Measurements from ENCODE around the gene ARCN1.
"Not testable (repeated sequence)": the region's sequence is repeated elsewhere in the genome, so short reads cannot be mapped to it uniquely, and the experiment has no call there.

The ARCN1 gene

DNA sequence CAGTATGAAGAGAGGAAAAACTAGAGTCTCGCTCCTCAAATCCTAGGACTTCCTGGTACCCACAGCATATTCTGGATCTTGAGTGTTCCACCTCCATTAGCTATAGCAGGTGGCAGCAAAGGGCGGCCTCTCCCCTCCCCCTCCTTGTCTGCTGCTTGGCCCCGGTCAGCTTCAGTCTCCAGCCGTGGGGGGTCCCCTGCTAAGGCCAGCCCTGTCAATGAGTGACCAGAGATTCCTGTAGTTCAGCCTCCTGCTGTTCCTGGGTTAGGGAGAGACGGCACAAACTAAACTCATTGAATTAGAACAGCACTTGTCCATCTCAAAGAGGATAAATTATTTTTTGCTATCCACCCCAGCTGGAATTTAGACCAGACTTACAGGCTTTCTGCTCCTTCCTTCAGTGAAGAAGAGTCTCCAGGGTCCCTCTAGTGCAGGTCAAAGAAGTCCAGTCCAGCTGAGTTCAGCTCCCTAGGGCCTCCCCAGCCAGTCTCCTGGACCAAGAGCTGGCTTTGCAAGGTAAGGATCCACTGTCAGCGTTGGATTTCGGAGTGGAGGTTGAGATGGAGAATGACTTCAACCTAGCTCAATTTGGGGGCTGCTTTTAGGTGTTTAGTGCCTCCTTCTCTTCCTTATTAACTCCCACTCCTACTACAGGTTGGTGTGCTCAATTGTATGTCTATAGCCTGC, 34.1 kb downstream of the ARCN1 start:
- DNase-seq, result no peak

DNA sequence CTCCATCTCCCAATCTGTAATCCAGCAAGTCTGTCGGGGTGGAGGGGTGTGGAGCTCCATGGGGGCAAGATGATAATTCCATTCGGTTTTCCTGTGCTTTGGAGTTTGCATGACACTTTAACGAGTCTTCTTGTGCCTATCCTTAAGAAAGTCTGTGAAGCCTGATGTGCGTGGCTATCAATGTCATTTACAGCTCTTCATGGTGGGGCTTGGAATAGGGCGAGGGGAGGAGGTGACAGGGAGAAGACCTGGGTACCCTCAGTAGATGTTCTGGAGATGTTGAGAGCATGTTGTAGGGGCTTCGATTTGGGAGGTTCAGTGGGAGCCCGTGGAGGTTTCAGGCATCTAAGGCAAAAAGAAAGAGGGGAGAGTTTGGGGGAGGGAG, 34.6 kb downstream of the ARCN1 start:
- DNase-seq, result no peak

DNA sequence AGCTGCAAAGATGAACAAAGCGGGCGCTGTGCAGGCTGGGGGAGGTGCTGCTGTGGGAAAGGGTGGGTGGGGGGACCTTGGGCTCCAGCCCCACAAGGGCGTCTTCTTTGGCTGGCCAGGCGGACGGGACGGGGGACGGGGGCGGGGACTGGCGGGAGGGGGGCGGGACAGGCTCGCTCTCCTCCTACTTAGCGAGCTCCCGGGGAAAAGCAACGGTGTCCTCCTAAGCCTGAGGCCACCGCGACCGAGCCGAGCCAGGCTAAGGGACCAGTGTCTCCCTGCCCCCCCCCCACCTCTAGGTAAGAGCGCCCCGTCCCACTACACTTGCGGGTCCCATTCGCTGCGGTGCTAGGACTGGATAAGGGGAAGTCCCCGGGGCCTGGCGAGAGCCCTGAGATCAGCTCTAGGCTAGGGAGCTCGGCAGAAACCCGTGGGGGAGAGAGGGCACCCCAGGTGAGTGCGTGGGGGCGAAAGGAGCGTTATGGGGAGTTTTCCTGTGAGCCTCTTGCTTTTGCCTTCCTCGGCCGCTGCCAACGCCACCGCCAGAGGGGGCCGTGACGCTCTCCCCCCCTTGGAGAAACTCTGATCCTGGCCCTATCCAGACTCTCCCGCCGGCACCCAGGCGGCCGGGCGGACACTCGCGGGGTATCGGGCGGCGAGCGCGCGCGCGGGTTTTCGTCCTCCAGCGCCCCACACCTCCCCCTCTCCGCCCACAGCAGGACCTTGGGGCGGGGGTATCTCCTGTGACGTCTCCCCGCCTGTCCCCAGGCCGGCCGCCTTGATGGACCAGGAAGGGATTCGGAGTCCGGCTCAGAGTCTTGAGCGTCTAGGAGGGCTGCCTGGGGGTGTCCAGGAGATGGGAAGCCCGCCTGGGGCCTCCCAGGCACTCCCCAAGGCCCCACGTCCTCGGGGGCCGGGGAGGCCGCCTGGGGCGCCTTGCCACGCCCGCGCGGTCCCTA, 35.5 kb downstream of the ARCN1 start, which contains the start of gene PHLDB1:
Gene PHLDB1 (plus strand): TSS at position 215 of the 959 bp plus-strand sequence. CDS start 6,222 bp downstream, outside the sequence.
- DNase-seq, result peak; percentile 53

DNA sequence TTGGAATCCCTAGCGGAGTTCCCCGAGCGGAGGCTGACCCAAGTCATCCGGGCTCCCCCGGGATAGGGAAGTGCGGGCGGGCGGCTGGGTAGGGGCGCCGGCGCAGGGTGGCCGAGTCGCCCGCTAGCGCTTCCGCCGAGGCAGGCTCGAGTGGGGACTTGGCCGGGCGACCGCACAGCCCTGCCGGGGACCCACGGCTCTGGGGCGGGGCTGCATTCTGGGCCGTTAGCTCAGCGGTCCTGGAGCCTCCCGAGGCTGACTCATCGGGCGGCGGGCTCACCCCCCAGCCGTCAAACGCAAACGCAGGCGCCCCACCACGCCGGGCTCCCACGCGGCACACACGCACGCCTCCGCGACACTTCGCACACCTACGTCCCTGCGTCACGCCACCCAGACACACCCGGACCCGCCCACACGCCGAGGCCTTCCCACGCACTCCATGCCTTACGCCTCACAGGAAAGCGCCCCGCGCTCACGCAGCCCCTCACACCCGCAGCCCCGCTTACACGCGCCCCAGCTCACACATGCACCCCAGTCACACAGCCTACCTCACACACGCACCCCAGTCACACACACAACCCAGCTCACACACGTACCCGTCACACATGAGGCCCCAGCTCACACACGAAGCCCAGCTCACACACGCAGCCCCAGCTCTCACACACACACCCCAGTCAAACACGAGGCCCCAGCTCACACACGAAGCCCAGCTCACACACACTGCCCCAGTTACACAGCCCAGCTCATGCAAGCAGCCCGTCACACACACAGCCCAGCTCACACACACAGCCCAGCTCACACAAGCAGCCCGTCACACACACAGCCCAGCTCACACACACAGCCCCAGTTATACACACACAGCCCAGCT, 36.4 kb downstream of the ARCN1 start:
- DNase-seq, result peak; percentile 87

DNA sequence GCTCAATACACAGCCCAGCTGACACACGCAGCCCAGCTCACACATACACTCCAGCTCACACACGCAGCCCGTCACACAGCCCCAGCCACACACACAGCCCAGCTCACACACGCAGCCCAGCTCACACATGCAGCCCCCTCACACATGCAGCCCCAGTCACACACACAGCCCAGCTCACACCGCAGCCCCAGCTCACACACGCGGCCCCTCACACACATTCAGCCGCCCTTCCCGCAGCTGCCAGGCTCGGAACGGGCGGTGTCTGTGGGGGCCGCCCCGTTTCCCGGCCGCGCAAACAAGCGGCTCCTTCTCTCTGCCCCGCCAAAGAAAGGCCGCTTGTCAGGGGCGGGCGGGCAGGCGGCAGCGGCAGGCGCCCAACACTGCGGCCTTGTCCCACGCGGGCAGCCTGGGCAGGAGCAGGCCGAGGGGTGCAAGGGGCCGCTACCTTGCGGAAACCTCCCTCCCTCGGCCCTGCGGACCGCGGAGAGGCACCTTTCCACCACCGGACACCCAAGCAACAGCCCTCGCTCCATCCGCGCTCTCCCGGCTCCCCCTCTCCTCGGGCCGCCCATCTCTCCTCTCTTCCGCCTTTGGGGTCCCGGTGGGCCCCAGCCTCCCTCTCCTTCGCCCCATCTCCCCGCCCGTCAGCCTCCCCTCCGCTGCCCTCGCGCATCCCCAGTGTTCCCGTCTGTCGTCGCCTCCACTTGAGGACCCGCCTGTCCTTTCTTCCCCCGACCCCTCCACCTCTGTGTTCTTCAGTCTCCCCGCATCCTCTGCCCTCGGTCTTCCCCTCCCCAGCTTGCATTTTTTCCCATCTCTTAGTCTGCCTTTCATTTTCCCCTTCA, 37.4 kb downstream of the ARCN1 start:
- peak; percentile 43 for DNase-seq

GRCh38 chr11:118610225-118610772, 38.1 kb downstream of the ARCN1 start:
- DNase-seq, result peak; percentile 7

GRCh38 chr11:118610773-118611432, 38.7 kb downstream of the ARCN1 start:
- DNase-seq, result peak; percentile 88

- DNase-seq, result not testable (repeated sequence)
Observed at GRCh38 chr11:118611433-118611795, 39.2 kb downstream of the ARCN1 start.

DNA sequence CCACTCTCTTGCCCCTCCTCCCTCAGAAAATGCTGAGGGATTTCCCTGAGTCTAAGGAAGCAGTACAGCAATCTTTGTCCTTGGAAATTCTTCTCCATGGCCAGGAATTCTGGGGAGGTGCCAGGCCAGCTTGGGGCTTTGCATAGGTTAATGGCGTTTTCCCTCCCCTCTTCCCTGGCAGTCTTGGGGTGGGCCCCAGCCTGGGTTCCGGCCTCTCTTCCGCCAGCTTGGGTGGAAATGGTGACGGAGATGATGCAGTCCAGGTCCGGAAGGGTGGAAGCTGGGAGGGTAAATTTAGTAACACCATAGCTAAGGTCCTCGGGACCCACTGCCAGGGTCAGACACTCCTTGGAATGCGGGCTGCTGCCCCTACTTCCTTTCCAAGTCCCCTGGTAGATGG, 40.2 kb downstream of the ARCN1 start:
- no peak for DNase-seq

DNA sequence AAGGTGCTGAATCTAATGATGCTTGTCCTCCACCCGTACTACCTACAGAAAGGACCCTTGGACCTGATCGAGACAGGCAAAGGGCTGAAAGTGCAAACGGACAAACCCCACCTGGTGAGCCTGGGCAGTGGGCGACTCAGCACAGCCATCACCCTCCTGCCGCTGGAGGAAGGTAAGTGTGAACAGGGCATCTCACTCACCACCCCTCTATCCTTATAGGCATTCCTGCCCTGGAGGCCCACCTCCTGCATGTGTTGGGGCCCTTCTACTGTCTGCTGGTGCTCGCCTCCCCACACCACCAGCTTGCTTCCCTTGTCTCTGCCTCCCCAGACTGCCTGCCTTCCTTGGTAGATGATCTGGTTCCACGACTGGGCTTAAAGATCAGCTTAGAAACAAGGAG, 42.3 kb downstream of the ARCN1 start:
- no peak for DNase-seq

GRCh38 chr11:118615282-118615975, 43.2 kb downstream of the ARCN1 start:
- DNase-seq, result no peak

GRCh38 chr11:118615976-118616371, 43.8 kb downstream of the ARCN1 start:
- no peak for DNase-seq

GRCh38 chr11:118618115-118618990, 46.1 kb downstream of the ARCN1 start:
- DNase-seq, result no peak

- DNase-seq, result no peak
Observed at GRCh38 chr11:118618991-118619375, 46.8 kb downstream of the ARCN1 start.

DNA sequence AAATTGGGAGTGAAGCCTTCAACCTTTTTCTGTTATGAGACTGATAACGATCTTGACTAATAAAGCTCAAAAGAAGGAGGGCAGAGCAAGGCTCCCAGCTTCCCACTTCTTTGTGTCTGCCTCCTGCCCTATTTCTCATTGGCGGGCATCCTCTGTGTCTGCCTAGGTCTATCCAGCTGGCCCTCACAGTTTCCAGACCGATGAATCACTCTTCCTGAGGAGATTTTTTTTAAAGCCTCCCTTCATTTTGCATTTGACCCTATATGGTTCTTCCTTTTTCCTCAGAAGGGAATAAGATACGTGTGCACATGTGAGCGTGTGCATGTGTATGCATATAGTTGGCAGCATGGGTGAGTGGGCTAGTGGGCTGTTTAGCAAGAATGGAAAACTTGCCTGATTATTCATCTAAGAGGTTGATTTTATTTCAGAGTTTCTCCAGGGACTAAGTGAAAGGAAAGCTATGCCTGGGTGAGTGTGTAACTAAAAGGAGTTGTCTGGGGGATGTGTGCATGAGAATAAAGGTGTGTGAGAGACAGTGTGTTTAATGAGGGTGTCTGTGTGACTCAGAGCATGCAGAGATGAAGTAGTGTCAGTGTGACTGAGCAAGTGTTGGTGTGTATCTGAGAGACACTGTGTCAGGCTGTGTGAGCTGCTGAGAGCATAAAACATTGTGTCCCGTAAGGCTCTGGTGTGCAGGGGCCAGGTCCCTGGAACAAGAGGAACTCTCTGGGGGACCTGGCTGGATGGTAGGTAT, 47.4 kb downstream of the ARCN1 start:
- DNase-seq, result no peak

DNA sequence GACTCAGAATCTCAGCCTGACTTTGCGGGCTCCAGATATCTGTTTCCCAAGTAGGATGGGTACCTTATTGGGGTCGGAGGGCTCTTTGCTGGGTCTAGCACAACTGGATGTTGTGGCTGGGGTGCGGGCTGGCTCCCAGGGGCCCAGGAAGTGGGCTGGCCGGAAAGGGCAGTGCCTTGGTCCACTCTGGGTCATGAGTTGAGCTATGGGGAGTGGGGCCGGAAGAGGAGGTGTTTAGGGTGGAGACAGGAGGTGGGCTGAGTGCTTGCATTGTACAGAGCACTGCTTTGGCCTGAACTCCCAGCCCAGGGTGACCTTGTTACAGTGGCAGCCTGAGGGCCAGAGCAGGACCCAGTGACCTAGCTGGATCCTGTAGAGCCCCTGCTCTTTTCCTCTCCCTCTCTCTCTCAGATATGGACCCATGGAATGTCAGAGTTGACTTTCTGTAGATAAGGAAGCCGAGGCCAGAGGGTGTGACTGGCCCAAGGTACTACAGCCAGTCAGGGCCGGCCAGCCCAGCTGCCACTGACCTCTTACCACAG, 48.4 kb downstream of the ARCN1 start:
- DNase-seq, result no peak

DNA sequence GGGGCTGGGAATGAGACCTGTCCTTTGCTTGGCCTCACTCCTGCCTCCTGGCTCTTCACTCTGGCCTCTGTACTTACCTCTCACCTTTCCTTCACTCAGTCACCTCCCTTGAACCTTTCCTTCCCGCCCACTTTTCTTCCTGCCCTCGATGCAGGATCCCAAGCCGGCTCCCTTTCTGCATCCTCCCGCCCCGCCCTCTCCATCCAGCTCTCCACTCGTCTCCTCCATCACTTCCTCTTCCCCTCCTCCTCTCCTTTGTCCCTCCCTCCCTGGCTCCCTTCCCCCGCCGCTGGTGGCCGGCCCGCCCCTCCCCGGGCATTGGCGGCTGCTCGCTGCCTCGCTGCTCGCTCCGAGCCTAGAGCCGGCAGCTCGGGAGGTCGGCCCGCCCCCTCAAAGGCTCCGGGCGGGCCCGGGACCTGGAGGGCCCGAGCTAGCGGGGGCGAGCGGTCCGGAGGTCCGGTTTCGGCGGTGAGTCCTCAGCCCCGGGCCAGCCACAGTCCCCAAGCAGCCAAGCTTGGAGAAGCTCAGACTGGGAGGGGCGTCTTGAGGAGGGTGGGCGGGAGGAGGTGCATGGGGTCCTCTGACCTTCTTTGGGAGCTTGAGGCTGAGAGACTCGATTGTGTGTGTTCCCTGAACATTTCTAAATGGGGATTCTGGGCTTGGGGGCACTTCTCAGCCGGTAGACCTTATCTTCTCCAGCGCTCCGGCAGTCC, 49.0 kb downstream of the ARCN1 start:
- DNase-seq, result peak; percentile 16
